Measurements from ENCODE around the gene ARL16.

Gene ARL16

DNA sequence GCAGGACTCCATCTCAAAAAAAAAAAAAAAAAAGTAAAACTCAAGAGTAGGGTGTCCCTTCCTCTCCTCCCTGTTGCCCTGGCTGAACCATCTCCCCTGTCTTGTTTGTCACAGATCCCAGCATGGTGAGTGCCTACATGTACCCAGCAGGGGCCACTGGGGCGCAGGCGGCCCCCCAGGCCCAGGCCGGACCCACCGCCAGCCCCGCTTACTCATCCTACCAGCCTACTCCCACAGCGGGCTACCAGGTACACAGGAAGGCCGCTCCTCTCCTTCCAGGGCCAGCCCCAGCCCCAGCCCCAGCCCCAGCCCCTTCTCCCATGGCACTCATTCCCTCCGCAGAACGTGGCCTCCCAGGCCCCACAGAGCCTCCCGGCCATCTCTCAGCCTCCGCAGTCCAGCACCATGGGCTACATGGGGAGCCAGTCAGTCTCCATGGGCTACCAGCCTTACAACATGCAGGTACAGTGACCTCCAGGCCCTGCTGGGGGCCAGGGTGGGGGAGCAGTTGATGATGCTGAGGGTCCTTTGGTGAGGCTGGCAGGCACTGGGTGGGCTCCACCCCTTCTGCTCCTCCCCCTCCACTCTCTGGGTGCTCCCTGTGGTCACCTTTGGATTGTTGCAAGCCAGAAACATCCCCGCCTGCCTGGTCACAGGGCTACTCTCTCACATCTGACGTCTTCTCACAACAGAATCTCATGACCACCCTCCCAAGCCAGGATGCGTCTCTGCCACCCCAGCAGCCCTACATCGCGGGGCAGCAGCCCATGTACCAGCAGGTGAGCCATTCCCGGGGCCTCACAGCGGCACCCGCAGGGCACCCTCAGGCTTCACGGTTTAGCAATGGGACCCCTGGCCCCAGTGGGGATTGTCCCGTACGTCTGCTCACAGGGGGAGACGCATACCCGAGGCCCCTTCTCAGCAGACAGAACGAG lies 17.0 kb upstream of the ARL16 start:
- no peak for DNase-seq
- in situ Hi-C loops (cut with HindIII; ENCODE audit: low pct_ligation_motif_present, low pct_unique_long_range_greater_than_20kb, low sequenced_read_pairs) = no loop called here

DNA sequence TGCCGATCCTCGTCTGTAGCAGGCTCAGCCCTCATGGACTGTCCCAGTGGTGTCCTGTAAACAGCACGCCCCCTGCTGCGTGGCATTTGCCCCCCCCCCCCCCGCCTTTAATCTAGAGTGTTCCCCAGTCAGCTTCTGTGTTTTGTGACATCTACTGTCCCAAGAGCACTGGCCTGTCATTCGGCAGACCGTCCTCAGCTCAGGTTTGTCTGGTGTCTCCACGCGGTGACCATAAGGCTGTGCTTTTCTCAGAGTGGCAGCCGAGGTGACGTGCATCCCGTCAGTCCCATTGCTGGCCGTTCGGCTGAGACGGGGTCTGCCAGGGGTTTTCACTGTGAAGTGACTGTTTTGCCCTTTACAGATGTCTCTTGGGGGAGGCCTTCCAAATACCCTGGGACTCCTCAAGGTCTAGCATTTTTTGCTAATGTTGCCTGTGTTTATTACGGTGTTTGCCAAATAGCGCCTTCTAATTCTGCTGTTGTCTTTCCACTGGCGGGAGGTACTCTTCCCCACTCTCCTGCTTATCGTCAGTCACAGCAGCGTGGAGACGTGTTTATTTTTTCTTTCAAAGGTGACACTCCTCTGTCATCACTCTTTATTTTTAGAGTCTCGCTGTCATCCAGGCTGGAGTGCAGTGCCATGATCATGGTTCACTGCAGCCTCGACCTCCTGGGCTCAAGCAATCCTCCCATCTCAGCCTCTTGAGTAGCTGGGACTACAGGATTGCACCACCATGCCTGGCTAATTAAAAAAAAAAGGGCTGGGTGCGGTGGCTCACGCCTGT lies 13.9 kb upstream of the ARL16 start:
- in situ Hi-C loops (cut with HindIII; ENCODE audit: low pct_ligation_motif_present, low pct_unique_long_range_greater_than_20kb, low sequenced_read_pairs) = no loop called here
- no peak for DNase-seq

DNA sequence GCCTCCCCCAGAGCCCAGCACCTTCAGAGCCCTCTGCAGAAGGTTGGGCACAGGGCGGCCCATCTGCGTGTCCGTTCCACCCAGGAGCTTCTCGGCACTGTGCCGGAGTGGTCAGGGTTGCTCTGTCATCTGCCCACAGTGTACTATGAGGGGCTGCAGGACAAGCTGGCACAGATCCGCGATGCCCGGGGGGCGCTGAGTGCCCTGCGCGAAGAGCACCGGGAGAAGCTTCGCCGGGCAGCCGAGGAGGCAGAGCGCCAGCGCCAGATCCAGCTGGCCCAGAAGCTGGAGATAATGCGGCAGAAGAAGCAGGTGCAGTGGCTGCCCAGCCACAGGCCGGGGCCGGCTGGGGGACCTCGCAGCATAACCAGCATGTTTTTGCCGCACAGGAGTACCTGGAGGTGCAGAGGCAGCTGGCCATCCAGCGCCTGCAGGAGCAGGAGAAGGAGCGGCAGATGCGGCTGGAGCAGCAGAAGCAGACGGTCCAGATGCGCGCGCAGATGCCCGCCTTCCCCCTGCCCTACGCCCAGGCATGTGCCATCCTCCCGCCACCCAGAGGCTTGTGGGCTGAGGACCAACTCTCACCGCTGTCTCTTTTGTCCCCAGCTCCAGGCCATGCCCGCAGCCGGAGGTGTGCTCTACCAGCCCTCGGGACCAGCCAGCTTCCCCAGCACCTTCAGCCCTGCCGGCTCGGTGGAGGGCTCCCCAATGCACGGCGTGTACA lies 12.8 kb upstream of the ARL16 start:
- in situ Hi-C loops (cut with HindIII; ENCODE audit: low pct_ligation_motif_present, low pct_unique_long_range_greater_than_20kb, low sequenced_read_pairs) = no loop called here
- DNase-seq = no peak

DNA sequence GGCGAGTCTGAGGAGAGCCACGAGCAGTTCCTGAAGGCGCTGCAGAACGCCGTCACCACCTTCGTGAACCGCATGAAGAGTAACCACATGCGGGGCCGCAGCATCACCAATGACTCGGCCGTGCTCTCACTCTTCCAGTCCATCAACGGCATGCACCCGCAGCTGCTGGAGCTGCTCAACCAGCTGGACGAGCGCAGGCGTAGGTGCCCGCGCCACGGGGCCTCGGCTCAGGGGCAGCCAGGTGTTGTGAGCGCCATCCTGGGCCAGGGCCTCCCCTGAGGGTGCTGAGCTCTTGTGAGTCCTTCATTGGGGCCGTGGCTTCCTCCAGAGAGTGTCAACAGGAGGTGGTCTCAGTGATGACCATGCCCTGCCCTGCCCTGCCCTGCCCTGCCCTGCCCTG lies 12.2 kb upstream of the ARL16 start:
- in situ Hi-C loops (cut with HindIII; ENCODE audit: low pct_ligation_motif_present, low pct_unique_long_range_greater_than_20kb, low sequenced_read_pairs) = no loop called here
- DNase-seq = no peak

DNA sequence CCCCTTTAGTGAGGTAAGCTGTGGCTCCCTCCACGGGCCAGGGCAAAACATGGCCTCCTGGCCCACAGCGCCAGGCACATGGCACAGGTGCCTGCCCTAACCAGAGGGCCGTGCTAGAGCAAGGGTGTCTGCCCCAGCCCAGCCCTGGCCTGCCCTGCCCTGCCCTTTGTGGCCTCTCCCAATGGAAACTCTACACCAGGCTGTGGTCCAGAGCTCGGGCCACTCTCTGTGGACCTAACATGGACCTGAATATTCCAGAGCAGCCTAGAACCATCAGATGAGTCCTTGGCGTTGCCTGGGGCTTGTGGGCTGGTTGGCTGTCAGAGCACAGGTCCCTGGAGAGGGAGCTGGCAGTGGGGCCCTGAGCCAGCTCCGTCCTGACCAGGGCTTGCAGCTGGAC lies 11.6 kb upstream of the ARL16 start:
- in situ Hi-C loops (cut with HindIII; ENCODE audit: low pct_ligation_motif_present, low pct_unique_long_range_greater_than_20kb, low sequenced_read_pairs) = no loop called here
- DNase-seq = no peak

DNA sequence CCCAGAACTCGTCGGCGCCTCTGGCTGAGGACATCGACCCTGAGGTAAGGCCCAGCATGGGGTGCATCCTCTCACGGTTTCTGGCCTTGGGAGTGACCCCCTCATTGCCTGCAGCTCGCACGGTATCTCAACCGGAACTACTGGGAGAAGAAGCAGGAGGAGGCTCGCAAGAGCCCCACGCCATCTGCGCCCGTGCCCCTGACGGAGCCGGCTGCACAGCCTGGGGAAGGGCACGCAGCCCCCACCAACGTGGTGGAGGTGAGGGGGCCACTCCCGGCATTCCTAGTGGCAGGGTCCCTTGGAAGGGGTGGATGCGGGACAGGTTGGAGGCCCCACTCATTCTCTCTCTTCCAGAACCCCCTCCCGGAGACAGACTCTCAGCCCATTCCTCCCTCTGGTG lies 11.2 kb upstream of the ARL16 start:
- DNase-seq = no peak
- in situ Hi-C loops (cut with HindIII; ENCODE audit: low pct_ligation_motif_present, low pct_unique_long_range_greater_than_20kb, low sequenced_read_pairs) = no loop called here

DNA sequence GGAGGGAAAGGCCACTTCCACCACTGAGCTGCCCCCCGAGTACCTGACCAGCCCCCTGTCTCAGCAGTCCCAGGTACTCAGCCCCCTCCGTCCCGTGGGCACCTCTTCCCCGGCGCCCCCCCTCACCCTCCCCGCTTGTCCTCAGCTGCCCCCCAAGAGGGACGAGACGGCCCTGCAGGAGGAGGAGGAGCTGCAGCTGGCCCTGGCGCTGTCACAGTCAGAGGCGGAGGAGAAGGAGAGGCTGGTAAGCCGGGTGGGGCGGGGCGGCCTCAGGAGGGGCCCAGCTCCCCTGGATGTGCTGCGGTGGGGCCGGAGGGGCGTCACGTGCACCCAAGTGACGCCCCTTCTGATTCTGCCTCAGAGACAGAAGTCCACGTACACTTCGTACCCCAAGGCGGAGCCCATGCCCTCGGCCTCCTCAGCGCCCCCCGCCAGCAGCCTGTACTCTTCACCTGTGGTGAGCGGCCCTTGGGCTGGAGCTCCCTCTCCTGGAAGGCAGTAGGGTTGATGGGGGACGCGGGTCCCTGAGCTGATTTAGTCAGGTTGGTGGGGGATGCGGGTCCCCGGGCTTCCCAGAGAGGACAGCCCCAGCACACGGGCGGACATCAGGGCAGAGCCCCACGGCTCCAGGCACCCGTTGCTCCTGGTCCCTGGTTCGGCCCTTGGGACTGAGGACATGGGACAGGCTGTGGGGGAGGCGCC lies 10.1 kb upstream of the ARL16 start:
- in situ Hi-C loops (cut with HindIII; ENCODE audit: low pct_ligation_motif_present, low pct_unique_long_range_greater_than_20kb, low sequenced_read_pairs) = no loop called here

DNA sequence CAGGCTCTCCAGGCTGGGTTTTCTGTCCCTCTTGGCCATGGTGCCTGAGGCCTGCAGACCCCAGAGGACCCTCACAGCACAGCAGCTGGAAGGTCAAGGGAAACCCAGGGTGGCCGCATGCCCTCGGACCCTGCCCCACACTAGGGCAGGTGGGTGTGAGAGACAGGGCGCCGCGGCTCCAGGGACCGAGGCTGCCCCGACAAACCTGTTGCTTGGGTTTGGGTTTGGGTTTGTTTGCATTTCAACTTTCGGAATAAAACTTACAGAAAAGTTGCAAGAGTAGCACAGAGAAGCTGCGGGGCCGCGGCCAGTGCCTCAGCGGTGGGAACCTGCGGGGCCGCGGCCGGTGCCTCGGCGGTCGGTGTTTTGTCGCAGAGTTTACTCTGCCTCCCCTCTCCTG lies 8.0 kb upstream of the ARL16 start:
- in situ Hi-C loops (cut with HindIII; ENCODE audit: low pct_ligation_motif_present, low pct_unique_long_range_greater_than_20kb, low sequenced_read_pairs) = no loop called here
- DNase-seq = no peak

More for the DNA sequence above, 10.1 kb upstream of the ARL16 start:
- no peak for DNase-seq

DNA sequence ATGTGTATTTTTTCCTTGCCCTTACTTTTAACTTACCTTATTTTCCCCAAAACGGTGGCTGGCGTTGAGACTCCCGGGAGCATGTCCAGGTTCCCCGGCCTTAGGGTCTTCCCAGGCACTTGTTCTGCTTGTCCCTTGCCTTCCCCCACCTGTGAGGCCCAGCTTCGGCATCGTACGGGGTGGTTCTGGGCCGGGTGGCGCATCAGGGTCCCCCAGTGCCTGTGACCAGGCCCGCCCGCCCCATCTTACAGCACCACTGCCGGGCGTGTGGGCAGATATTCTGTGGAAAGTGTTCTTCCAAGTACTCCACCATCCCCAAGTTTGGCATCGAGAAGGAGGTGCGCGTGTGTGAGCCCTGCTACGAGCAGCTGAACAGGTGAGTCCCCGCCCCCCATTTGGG lies 7.6 kb upstream of the ARL16 start:
- in situ Hi-C loops (cut with HindIII; ENCODE audit: low pct_ligation_motif_present, low pct_unique_long_range_greater_than_20kb, low sequenced_read_pairs) = no loop called here
- DNase-seq = no peak

DNA sequence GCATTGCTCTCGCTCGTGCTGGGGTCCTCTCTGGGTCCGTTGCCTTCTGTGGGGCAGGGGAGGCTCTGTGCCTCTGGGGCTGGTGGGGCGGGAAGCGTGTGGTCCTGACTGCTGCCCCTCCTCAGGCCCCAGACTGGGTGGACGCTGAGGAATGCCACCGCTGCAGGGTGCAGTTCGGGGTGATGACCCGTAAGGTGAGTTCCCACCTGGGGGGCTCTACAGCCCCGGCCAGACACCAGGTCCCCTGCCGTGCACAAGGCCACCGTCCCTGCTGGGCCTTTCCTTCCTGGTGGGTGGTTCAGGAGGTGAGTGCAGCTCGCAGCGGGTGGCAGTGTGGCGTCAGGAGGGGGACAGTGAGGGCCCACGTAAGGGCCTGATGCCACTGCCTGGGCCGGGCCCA lies 7.0 kb upstream of the ARL16 start:
- in situ Hi-C loops (cut with HindIII; ENCODE audit: low pct_ligation_motif_present, low pct_unique_long_range_greater_than_20kb, low sequenced_read_pairs) = no loop called here

DNA sequence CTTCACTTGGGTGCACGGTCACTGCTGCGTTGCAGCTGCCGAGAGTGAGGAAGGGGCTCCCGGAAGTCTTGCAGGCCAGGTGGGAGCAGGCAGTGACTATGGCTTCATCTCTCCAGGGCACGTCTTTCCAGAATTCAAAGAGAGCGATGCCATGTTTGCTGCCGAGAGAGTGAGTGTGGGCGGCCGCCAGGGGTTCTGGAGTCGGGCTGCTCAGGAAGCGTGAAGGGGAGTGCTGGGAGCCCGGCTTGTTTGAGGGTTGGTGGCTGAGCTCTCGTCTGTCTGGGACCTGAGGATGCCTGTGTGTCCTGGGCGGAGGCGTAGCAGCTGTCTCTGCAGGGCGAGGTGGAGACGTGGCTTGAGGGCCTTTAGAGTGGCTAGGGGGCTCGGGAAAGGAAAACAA lies 6.5 kb upstream of the ARL16 start:
- DNase-seq = no peak
- in situ Hi-C loops (cut with HindIII; ENCODE audit: low pct_ligation_motif_present, low pct_unique_long_range_greater_than_20kb, low sequenced_read_pairs) = no loop called here

More for the DNA sequence above, 7.0 kb upstream of the ARL16 start:
- no peak for DNase-seq

DNA sequence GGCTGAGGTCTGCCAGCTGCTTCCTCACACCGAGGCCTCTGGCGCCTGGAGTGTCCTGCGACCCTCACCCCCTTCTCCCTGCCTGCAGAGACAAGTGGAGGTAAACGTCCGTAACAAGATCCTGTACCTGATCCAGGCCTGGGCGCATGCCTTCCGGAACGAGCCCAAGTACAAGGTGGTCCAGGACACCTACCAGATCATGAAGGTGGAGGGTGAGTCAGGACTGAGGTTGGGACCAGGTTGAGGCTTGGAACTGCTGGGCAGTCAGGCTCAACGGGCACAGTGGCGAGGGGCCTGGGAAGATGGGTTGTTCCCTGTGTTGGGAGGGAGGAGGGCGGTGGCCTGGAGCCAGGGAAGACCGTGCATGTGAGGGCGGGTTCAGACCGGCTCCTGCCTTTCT lies 5.0 kb upstream of the ARL16 start:
- in situ Hi-C loops (cut with HindIII; ENCODE audit: low pct_ligation_motif_present, low pct_unique_long_range_greater_than_20kb, low sequenced_read_pairs) = no loop called here
- DNase-seq = no peak

DNA sequence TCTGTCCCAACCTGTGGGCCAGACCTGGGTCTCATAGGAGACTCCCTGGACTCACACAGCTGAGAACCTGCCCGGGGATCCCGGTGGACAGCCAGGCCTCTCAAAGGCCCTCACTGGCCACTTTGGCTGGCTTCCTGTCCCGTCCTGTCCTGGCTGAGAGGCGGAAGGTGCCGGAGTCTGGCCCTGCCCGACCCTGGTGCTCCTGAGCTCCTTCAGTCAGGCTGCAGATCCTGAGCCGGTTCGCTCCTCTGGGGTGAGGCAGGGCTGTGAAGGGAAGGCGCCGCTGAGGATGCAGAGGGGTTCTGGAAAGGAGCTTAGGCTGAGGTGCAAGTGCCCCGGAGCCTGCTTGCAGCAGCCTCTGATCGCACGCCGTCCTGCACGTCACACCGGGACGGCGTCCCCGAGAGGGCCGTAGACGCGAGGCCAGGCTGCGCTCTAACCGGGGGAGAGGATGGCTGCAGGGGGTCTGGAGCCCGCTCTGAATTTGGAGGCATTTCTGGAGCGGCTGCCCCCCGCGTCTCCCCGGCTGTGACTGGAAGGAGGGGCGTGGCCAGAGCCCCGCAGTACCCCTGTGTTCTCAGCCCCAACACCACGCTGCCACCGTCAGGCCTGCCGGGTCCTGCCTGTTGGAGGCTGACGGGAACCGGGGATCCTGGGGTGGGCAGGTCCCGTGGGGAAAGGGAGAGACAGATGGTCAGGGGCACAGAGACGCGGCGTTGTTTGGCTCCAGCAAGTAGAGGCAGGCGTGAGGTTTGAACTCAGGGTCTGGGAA lies 4.4 kb upstream of the ARL16 start:
- no peak for DNase-seq
- in situ Hi-C loops (cut with HindIII; ENCODE audit: low pct_ligation_motif_present, low pct_unique_long_range_greater_than_20kb, low sequenced_read_pairs) = no loop called here

DNA sequence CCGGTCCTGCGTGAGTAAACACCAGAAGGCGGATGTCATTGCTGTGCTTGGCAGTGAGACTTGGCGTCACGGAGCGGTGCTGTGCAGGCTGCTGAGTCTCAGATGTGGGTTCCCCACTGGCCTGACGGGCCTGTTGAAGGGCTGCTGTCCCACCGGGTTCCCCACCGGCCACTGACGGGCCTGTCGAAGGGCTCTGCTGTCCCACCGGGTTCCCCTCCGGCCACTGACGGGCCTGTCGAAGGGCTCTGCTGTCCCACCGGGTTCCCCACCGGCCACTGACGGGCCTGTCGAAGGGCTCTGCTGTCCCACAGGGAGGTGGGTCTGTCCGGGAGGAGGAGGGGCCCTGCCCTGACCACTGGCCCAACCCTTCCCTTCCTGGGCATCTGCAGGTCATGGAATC lies 3.0 kb upstream of the ARL16 start:
- no peak for DNase-seq
- in situ Hi-C loops (cut with HindIII; ENCODE audit: low pct_ligation_motif_present, low pct_unique_long_range_greater_than_20kb, low sequenced_read_pairs) = no loop called here

DNA sequence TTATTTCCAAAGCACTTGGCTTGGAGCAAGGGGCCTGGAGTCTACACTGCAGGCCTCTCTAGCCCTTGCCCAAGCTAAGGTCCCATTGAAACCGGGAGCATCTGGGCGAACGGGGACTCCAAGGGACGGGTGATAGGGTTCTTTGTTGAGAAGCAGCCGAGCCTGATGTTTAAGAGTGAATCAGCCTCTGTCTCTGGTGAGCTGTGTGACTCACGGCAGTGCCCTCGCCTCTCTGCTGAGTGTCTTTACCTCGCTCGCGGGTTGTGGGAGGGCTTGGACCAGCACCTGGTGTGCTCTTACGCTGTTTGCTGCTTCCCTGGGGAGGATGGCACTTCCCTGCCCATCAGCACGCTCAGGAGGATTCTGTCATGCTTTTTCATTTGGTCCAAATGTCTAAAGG lies 1.5 kb upstream of the ARL16 start:
- peak; percentile 84 for DNase-seq
- in situ Hi-C loops (cut with HindIII; ENCODE audit: low pct_ligation_motif_present, low pct_unique_long_range_greater_than_20kb, low sequenced_read_pairs) = no loop called here

DNA sequence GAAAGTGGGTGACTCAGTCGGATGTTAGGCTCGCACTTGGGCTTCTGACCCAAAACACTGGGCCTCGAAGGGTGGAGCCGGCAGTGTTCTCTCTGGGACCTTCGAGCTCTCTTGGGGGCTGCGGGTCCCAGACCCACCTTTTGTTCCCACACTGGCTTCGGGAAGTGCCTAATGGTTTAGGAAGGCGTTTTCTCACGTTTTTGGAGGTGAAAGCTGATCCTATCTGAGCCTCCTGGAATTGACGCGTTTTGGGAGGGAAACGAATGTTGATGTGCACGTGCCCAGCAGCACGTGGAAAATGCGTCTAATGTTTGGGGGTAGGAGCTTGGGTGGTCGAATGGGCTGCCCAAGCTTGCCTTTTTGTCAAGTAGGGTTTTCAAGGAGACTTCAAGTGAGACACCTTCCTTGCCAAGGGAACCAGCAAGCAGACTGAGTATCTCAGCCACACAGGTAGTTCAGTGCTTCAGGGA lies 880 bp upstream of the ARL16 start:
- in situ Hi-C loops (cut with HindIII; ENCODE audit: low pct_ligation_motif_present, low pct_unique_long_range_greater_than_20kb, low sequenced_read_pairs) = no loop called here
- no peak for DNase-seq

DNA sequence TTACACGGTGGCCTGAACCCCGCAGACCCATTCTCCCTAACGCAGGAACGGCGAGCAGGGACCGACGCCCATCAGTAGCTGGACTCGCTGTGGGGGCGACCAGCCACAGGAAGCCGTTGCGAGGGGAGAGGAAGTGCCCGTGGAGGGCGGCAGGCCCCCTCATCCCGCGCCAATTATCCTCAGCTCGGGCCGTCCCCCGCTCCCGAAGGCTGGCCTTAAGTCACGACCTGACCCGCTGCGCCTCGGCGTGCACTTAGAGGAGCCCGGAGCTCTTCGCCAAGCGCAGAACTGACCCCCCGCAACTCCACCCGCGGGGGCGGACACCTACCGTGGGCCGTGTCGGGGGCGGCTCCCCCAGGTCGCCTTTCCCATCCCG lies 401 bp downstream of the ARL16 start:
- in situ Hi-C loops (cut with HindIII; ENCODE audit: low pct_ligation_motif_present, low pct_unique_long_range_greater_than_20kb, low sequenced_read_pairs) = no loop called here
- DNase-seq = no peak

All from ACHN (cell line).